ENCODE data around the gene SYNGR2.

SYNGR2 gene

GRCh38 chr17:78168242-78168902, at the start of gene SYNGR2:
SYNGR2 (plus strand) TSS chr17:78168581; CDS start chr17:78168617, 36 bp downstream.
- DNase-seq (ENCODE audit: insufficient read length, low spot score) = peak; percentile 86

GRCh38 chr17:78118801-78119241, 49.6 kb upstream of the SYNGR2 start:
- no peak for DNase-seq (ENCODE audit: insufficient read length, low spot score)
- FAIRE-seq = no peak

More at GRCh38 chr17:78168242-78168902, at the start of gene SYNGR2:
- peak; percentile 87 for FAIRE-seq

GRCh38 chr17:78120537-78120936, 47.8 kb upstream of the SYNGR2 start:
- DNase-seq (ENCODE audit: insufficient read length, low spot score) (no peak), FAIRE-seq (no peak)

- FAIRE-seq = peak; percentile 91
- no peak for DNase-seq (ENCODE audit: insufficient read length, low spot score)
Measured at GRCh38 chr17:78120971-78121800, 47.2 kb upstream of the SYNGR2 start.

GRCh38 chr17:78121801-78122215, 46.6 kb upstream of the SYNGR2 start:
- FAIRE-seq (peak; percentile 35), DNase-seq (ENCODE audit: insufficient read length, low spot score) (no peak)

- FAIRE-seq = no peak
Measured at GRCh38 chr17:78122216-78122930, 46.0 kb upstream of the SYNGR2 start.

GRCh38 chr17:78122931-78123249, 45.5 kb upstream of the SYNGR2 start:
- FAIRE-seq (no peak), DNase-seq (ENCODE audit: insufficient read length, low spot score) (no peak)

More at GRCh38 chr17:78122216-78122930, 46.0 kb upstream of the SYNGR2 start:
- DNase-seq (ENCODE audit: insufficient read length, low spot score) = no peak

GRCh38 chr17:78123258-78123929, 45.0 kb upstream of the SYNGR2 start:
- peak; percentile 33 for FAIRE-seq
- no peak for DNase-seq (ENCODE audit: insufficient read length, low spot score)

- peak; percentile 71 for DNase-seq (ENCODE audit: insufficient read length, low spot score)
- peak; percentile 92 for FAIRE-seq
Measured at GRCh38 chr17:78124081-78124835, 44.1 kb upstream of the SYNGR2 start.

GRCh38 chr17:78124836-78125137, 43.6 kb upstream of the SYNGR2 start:
- no peak for DNase-seq (ENCODE audit: insufficient read length, low spot score)
- no peak for FAIRE-seq

- DNase-seq (ENCODE audit: insufficient read length, low spot score) (no peak), FAIRE-seq (peak; percentile 72)
Measured at GRCh38 chr17:78125138-78125913, 43.1 kb upstream of the SYNGR2 start.

GRCh38 chr17:78125976-78126894, 42.1 kb upstream of the SYNGR2 start:
- DNase-seq (ENCODE audit: insufficient read length, low spot score) = no peak
- FAIRE-seq = no peak

- FAIRE-seq (no peak), DNase-seq (ENCODE audit: insufficient read length, low spot score) (no peak)
Measured at GRCh38 chr17:78126895-78127238, 41.5 kb upstream of the SYNGR2 start.

- peak; percentile 80 for FAIRE-seq
- DNase-seq (ENCODE audit: insufficient read length, low spot score) = peak; percentile 72
Measured at GRCh38 chr17:78127239-78127887, 41.0 kb upstream of the SYNGR2 start.

- FAIRE-seq = peak; percentile 48
- DNase-seq (ENCODE audit: insufficient read length, low spot score) = no peak
Measured at GRCh38 chr17:78127888-78128550, 40.4 kb upstream of the SYNGR2 start.

- FAIRE-seq (peak; percentile 92), DNase-seq (ENCODE audit: insufficient read length, low spot score) (no peak)
Measured at GRCh38 chr17:78128551-78129350, 39.6 kb upstream of the SYNGR2 start, which contains the start of gene TMC6. TMC6 (minus strand) TSS chr17:78128755; CDS start chr17:78126832, 1,923 bp downstream.

Data from GM19239 (cell line).